Femur (tissue), 1 donor: ENCODE data around the gene CARF.
A peak's percentile ranks its signal among the peaks of the same experiment; 100 is the strongest.
"Not testable (repeated sequence)": the region's sequence is repeated elsewhere in the genome, so short reads cannot be mapped to it uniquely, and the experiment has no call there.

ENCODE experiments used
- DNase-seq: peaks from one replicate; pipeline ENCODE4 v3.0.0-alpha.2; 2017

The CARF gene

DNA sequence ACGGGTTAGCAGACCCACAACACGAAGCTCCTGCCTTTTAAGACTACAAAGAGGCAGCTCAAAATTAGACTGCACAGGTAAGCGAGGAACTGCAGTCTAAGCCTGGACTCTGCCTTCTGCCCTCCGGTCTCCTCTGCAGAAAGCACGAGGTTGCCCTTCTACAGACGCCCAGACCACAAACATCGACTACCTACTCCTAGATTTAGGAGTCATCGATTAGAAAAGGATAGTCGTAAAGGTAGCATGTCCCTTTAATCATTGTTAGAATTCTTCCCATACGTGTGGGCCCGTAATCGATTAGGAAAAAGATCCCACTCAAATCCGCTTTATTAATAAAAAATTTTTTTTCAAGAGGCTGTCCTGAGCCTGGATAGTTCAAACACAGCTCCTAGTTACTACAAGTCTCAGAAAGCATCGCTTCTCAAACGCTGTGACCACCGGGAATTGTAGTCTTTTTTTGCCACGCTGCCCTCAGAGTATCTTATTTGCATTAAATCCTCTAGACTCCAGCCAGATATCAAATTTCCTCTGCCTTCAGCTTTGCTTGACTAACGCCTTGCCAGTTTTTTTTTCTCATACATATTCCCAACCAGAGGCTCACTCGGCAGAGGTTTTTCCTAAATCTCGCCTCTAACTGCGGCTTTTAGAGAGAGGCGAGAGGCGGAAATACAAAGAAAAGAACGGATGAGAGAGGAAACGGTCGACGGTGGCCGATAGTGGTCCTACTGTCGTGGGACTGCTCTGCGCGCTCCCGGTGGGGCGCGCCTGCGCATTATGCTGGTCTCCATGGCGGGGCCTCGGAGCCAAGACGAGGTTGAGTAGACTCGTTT is at the start of gene CARF, which contains the start of gene WDR12:
Gene CARF, plus strand, starts transcription at position 764 of the 830 bp plus-strand sequence. CDS start 29,628 bp downstream, outside the sequence.
Gene WDR12, minus strand, starts transcription at position 162 of the 830 bp plus-strand sequence. CDS start 197 bp downstream, outside the sequence.
- peak; percentile 96 for DNase-seq

DNA sequence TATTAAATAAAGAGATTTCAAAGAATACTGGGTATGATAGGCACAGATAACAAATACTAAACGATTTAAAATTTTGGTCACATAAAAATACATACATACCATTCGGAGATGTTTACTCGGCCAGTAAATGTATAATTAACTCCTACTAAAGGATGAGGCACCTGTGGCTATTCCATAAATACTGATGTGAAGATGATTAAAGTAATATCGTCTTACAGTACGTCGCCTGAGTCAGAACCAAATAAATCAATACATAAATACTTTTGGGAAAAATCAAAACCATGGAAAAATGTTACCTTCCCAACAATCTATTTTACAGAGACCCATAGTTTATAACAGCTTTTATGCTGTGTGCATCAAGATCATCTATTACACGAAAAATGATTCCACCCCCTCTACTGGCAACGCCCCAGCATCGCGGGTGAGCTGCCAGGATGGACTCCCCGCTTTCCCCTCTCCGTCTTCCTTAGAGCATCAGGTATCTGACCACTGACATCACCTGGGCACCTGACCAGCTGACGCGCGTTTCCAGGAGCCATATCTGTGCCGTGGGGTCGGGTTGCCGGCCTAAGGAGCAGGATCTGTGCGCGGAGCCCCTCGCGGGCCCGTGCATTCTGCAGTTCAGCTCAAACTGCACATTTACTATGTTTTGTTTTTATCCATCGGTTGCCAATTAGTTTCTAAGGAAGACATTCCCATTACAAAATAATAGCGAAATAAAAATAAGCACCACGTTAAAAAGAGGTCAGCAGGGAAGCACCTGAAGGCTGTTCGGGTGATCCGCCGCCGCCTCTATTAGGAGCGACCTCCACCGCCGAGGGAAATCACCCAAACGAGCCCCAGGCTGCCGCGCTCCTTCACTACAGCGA is 41.4 kb upstream of the CARF start:
- peak; percentile 86 for DNase-seq

DNA sequence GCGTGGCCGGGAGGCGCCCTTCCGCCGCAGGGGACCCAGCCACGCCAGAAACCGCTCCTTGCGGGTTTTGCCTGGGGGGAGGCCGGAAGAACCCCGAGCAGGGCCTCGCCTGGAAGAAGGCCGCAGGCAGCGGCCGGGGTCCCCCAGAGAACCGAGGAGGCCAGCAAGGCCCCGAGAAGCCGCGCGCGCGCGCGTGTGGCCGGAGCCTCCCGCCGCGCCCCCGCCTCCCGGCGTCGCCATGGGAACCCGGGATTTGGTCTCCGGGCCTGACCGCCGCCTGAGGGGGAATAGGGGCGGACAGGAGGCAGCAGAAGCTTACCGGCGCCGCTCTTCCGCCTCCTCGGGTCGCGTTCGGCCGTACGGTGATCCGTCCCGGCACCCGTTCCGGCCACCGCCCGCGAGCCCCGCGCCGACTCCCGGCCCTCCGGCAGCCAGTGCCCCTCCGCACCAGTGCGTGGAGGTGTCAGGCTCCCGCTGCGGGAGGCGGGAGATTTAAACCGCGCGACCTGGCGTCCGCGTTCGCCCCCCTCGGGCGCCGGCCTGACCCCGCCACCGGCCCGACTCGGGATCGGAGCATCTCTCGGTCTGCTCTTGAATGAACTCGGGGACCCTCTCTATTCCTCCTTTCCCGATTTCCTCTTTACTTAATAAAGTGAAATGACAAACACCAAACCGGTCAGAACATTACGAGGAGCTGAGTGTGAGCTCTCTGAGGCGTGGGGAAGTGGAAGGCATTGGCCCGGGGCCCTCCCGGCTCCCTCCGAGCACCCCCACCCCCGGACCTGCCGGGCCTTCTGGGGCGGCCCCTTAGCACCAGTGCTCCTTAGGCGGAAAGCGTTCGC is 40.6 kb upstream of the CARF start, which contains the start of gene ICA1L:
Gene ICA1L, minus strand, starts transcription at position 467 of the 842 bp plus-strand sequence. CDS start 42,757 bp downstream, outside the sequence.
- DNase-seq = peak; percentile 90

GRCh38 chr2:202877699-202878098 is 34.4 kb upstream of the CARF start:
- DNase-seq = no peak

GRCh38 chr2:202881570-202881969 is 30.5 kb upstream of the CARF start:
- DNase-seq = no peak

- no peak for DNase-seq
Measured at GRCh38 chr2:202883987-202884675, 27.9 kb upstream of the CARF start.

DNA sequence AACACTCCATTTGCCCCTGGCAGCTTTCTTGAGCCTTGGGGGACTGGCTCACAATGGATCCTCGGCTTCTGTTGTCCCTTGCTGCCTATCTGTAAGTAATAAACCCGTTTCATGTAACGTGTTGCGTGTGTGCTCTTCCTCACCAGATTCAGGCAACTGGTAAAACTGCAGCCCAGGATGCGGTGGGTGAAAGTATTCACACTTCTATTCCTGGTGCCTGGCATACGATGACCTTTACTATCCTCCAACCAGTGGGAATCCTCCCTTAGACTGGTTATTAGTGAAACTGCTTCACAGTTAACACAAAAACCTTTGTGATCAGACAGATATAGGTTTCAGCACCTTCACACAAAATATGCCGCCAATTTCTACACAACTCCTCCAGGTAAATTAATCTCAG is 26.9 kb upstream of the CARF start:
- DNase-seq = no peak

DNA sequence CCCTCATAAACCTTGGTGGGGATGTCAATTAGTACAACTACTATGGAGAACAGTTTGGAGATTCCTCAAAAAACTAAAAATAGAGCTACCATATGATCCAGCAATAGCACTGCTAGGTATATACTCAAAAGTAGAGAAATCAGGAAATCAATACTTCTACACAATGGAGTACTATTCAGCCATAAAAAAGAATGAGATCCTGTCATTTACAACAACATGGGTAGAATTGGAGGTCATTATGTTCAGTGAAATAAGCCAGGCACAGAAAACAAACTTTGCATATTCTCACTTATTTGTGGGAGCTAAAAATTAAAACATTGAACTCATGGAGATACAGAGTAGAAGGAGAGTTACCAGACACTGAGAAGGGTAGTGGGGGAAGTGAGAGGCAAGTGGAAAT is 6.6 kb upstream of the CARF start:
- DNase-seq = not testable (repeated sequence)

GRCh38 chr2:202908186-202908585 is 3.9 kb upstream of the CARF start:
- no peak for DNase-seq

- DNase-seq = no peak
Measured at GRCh38 chr2:202909394-202910192, 2.5 kb upstream of the CARF start.

DNA sequence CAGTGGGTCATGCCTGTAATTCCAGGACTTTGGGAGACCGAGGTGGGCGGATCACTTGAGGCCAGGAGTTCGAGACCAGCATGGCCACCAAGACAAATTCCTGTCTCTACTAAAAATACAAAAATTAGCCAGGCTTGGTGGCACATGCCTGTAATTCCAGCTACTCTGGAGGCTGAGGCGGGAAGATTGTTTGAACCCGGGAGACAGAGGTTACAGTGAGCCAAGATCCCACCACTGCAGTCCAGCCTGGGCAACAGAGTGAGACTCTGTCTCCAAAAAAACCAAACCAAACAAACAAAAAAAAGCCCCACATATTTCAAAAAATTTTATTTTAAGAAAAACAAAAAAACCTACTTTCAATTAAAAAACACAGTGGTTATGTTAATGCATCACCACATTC is 1.8 kb upstream of the CARF start:
- not testable (repeated sequence) for DNase-seq

DNA sequence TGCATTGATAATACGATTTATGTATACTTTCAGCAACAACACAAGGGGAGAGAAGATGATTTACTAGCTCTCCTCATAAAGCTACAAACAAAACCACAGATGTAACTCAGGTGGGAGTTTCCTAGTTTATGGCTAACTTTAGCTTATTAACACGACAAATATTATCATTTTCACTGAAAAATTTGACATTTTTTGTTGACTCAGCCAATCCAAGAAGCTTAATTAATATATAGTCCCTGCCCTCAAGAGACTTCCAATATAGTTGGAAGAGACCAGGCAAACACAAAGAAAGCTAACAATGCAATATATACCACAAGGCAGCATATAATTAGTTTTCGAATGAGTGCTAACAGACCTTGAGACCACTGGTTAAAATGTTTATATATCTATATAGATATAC is 1.4 kb upstream of the CARF start:
- no peak for DNase-seq

DNA sequence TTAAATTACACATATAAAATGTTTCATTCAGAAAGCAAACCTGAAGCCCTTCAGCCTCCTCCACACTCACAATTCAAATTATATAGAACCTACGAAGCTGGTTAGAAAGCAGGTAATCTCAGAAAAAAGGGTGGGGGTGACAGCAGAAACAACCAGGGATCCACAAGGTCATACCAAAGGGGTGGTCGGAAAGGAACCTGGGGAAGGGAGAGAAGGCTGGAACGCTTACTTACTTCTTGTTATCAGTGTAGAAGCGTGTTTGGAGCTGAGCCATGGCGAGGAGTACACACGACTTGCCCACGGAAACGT is 918 bp upstream of the CARF start:
- DNase-seq = no peak

GRCh38 chr2:202912342-202913201 is 497 bp downstream of the CARF start:
- not testable (repeated sequence) for DNase-seq

DNA sequence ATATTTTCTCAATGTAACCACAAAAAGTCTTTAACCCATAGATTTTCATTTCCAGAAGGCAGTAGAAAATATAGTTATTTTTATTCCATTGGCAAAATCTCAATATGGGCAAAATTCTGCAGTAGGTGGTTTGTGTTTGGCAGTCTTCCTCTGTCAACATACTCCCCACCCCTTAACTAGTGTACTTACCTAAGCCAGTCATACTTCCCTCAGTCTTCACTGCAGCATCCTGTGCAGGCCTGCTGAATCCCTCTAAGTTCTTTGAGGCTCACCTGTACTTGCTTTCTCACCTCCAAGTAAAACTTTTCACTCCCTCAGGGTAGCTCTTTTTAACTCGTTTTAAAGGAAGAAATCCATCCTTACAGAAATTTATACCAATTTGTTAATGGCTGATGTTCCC is 6.8 kb downstream of the CARF start:
- DNase-seq = no peak

- no peak for DNase-seq
Measured at GRCh38 chr2:202932425-202933138, 20.5 kb downstream of the CARF start.

DNA sequence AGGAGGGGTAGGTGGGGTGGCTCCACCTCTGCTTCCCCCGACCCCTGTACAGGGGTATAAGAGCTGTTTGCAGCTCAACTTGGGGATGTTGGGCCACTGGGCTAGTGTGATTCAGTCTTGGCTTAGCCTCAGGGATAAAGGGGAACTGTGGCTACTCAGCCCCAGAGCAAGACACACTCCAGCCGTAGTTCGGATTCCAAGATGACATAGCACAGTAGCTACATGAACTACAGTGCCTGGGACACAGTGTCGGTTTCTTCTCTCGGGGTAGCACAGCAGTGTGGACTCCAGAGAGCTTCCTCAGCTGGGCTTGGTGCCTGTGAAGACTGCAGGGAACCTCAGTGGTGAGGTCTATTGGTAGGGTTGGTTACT is 21.1 kb downstream of the CARF start:
- DNase-seq = no peak

- no peak for DNase-seq
Measured at GRCh38 chr2:202933958-202934357, 21.9 kb downstream of the CARF start.

- no peak for DNase-seq
Measured at GRCh38 chr2:202934456-202934855, 22.4 kb downstream of the CARF start.

GRCh38 chr2:202938960-202939359 is 26.9 kb downstream of the CARF start:
- DNase-seq = no peak
